Activated naive CD4-positive, alpha-beta T cell treated with anti-CD3 and anti-CD28 coated beads, Interleukin-2, amount 10 ng/mL, durations not matched to agents 7 days and 5 days (primary cell): ENCODE data around the gene EDA.
"Not testable (repeated sequence)": the region's sequence is repeated elsewhere in the genome, so short reads cannot be mapped to it uniquely, and the experiment has no call there.

ENCODE experiments used
- CTCF ChIA-PET: fragments of 350-600 bp; sonication (Branson Sonifier 250); formaldehyde crosslinking; loops from one replicate; lab custom pipeline; 2021; ENCODE audit warnings: antibody characterized with exemption; lab: Charles Lee
- DNase-seq: peaks from one replicate; pipeline ENCODE4 v3.0.0-alpha.2; 2020
- H3K27ac Mint-ChIP-seq: one replicate; pipeline ENCODE4 v1.8.0; 2021; ENCODE audit warnings: mild to moderate bottlenecking, moderate library complexity, mixed read lengths
- H3K27me3 Mint-ChIP-seq: one replicate; pipeline ENCODE4 v1.8.0; 2021; ENCODE audit warnings: mild to moderate bottlenecking, mixed read lengths
- H3K36me3 Mint-ChIP-seq: one replicate; pipeline ENCODE4 v1.8.0; 2021; ENCODE audit warnings: mixed read lengths
- H3K4me1 Mint-ChIP-seq: one replicate; pipeline ENCODE4 v1.8.0; 2021; ENCODE audit warnings: mixed read lengths
- H3K4me3 Mint-ChIP-seq: one replicate; pipeline ENCODE4 v1.8.0; 2021; ENCODE audit warnings: mild to moderate bottlenecking, moderate library complexity, mixed read lengths
- H3K9me3 Mint-ChIP-seq: one replicate; pipeline ENCODE4 v1.8.0; 2021; ENCODE audit warnings: mixed read lengths

Gene EDA

GRCh38 chrX:69795702-69796101 lies 179.8 kb downstream of the EDA start:
- no peaks in the 10 kb centered on the region for H3K27me3 Mint-ChIP-seq

GRCh38 chrX:69807400-69807799 lies 191.5 kb downstream of the EDA start:
- H3K4me1 Mint-ChIP-seq, result peaks cover 34% of the 10 kb centered on the region
- no peaks in the 10 kb centered on the region for H3K36me3 Mint-ChIP-seq
- no peaks in the 10 kb centered on the region for H3K27me3 Mint-ChIP-seq
- no peak overlapping the region for H3K4me3 Mint-ChIP-seq
- DNase-seq, result no peak
- CTCF ChIA-PET, result no interaction called here
- no peak overlapping the region for H3K27ac Mint-ChIP-seq
- H3K9me3 Mint-ChIP-seq, result peaks cover 5% of the 10 kb centered on the region

More at GRCh38 chrX:69795702-69796101, 179.8 kb downstream of the EDA start:
- Mint-ChIP-seq H3K9me3 (peaks cover 7% of the 10 kb centered on the region), H3K4me1 (no peaks in the 10 kb centered on the region), H3K4me3 (no peak overlapping the region), H3K27ac (no peak overlapping the region), H3K36me3 (no peaks in the 10 kb centered on the region)
- CTCF ChIA-PET, result no interaction called here
- DNase-seq, result no peak

GRCh38 chrX:69808375-69808774 lies 192.5 kb downstream of the EDA start:
- Mint-ChIP-seq H3K27me3 (no peaks in the 10 kb centered on the region), H3K27ac (no peak overlapping the region), H3K4me3 (no peak overlapping the region), H3K9me3 (peaks cover 5% of the 10 kb centered on the region), H3K4me1 (peaks cover 34% of the 10 kb centered on the region), H3K36me3 (no peaks in the 10 kb centered on the region)
- no peak for DNase-seq
- CTCF ChIA-PET, result no interaction called here

- H3K27ac Mint-ChIP-seq, result no peak overlapping the region
- CTCF ChIA-PET, result no interaction called here
- H3K36me3 Mint-ChIP-seq, result no peaks in the 10 kb centered on the region
- H3K27me3 Mint-ChIP-seq, result no peaks in the 10 kb centered on the region
- no peak overlapping the region for H3K4me3 Mint-ChIP-seq
- H3K4me1 Mint-ChIP-seq, result peaks cover 14% of the 10 kb centered on the region
- H3K9me3 Mint-ChIP-seq, result peaks cover 11% of the 10 kb centered on the region
- DNase-seq, result no peak
These were observed 197.8 kb downstream of the EDA start for GRCh38 chrX:69813677-69814076.

GRCh38 chrX:69815063-69815462 lies 199.2 kb downstream of the EDA start:
- peaks cover 9% of the 10 kb centered on the region for H3K4me1 Mint-ChIP-seq
- peaks cover 11% of the 10 kb centered on the region for H3K9me3 Mint-ChIP-seq
- H3K27ac Mint-ChIP-seq, result no peak overlapping the region
- DNase-seq, result no peak
- no peak overlapping the region for H3K4me3 Mint-ChIP-seq
- CTCF ChIA-PET, result no interaction called here
- H3K36me3 Mint-ChIP-seq, result no peaks in the 10 kb centered on the region
- H3K27me3 Mint-ChIP-seq, result no peaks in the 10 kb centered on the region

- CTCF ChIA-PET, result no interaction called here
- Mint-ChIP-seq H3K27ac (no peak overlapping the region), H3K4me3 (no peak overlapping the region), H3K9me3 (peaks cover 11% of the 10 kb centered on the region), H3K27me3 (no peaks in the 10 kb centered on the region), H3K36me3 (no peaks in the 10 kb centered on the region), H3K4me1 (peaks cover 9% of the 10 kb centered on the region)
- no peak for DNase-seq
These were observed 199.6 kb downstream of the EDA start for GRCh38 chrX:69815519-69815918.

- Mint-ChIP-seq H3K36me3 (no peaks in the 10 kb centered on the region), H3K4me1 (no peaks in the 10 kb centered on the region), H3K9me3 (peaks cover 2% of the 10 kb centered on the region), H3K27me3 (no peaks in the 10 kb centered on the region), H3K4me3 (no peak overlapping the region), H3K27ac (no peak overlapping the region)
- no peak for DNase-seq
- CTCF ChIA-PET, result no interaction called here
These were observed 228.7 kb downstream of the EDA start for GRCh38 chrX:69844636-69845035.

GRCh38 chrX:69859999-69860398 lies 244.1 kb downstream of the EDA start:
- H3K4me1 Mint-ChIP-seq, H3K27ac Mint-ChIP-seq, DNase-seq, CTCF ChIA-PET, H3K27me3 Mint-ChIP-seq, H3K36me3 Mint-ChIP-seq, H3K4me3 Mint-ChIP-seq: not testable (repeated sequence)
- H3K9me3 Mint-ChIP-seq, result peaks cover 20% of the 10 kb centered on the region

GRCh38 chrX:69876221-69876620 lies 260.3 kb downstream of the EDA start:
- peaks cover 1% of the 10 kb centered on the region for H3K36me3 Mint-ChIP-seq
- no peaks in the 10 kb centered on the region for H3K27me3 Mint-ChIP-seq
- H3K27ac Mint-ChIP-seq, result no peak overlapping the region
- no peak for DNase-seq
- H3K9me3 Mint-ChIP-seq, result peaks cover 11% of the 10 kb centered on the region
- peaks cover 4% of the 10 kb centered on the region for H3K4me1 Mint-ChIP-seq
- H3K4me3 Mint-ChIP-seq, result no peak overlapping the region
- CTCF ChIA-PET, result no interaction called here

- Mint-ChIP-seq H3K9me3 (peaks cover 22% of the 10 kb centered on the region), H3K4me1 (peaks cover 4% of the 10 kb centered on the region), H3K27ac (no peak overlapping the region), H3K36me3 (peaks cover 3% of the 10 kb centered on the region), H3K27me3 (no peaks in the 10 kb centered on the region), H3K4me3 (no peak overlapping the region)
- CTCF ChIA-PET, result no interaction called here
- no peak for DNase-seq
These were observed 268.3 kb downstream of the EDA start for GRCh38 chrX:69884210-69884609.

- Mint-ChIP-seq H3K4me3 (no peak overlapping the region), H3K9me3 (no peaks in the 10 kb centered on the region), H3K27me3 (no peaks in the 10 kb centered on the region), H3K36me3 (no peaks in the 10 kb centered on the region), H3K4me1 (no peaks in the 10 kb centered on the region), H3K27ac (no peak overlapping the region)
- CTCF ChIA-PET, result no interaction called here
- DNase-seq, result no peak
These were observed 280.1 kb downstream of the EDA start for GRCh38 chrX:69896046-69896445.

GRCh38 chrX:69900491-69900890 lies 284.6 kb downstream of the EDA start:
- CTCF ChIA-PET, result no interaction called here
- DNase-seq, result no peak
- H3K9me3 Mint-ChIP-seq, result no peaks in the 10 kb centered on the region
- no peak overlapping the region for H3K4me3 Mint-ChIP-seq
- no peaks in the 10 kb centered on the region for H3K36me3 Mint-ChIP-seq
- H3K27ac Mint-ChIP-seq, result no peak overlapping the region
- H3K4me1 Mint-ChIP-seq, result no peaks in the 10 kb centered on the region
- H3K27me3 Mint-ChIP-seq, result no peaks in the 10 kb centered on the region

- no peak overlapping the region for H3K4me3 Mint-ChIP-seq
- no peak for DNase-seq
- CTCF ChIA-PET, result no interaction called here
- H3K4me1 Mint-ChIP-seq, result peaks cover 4% of the 10 kb centered on the region
- no peaks in the 10 kb centered on the region for H3K27me3 Mint-ChIP-seq
- H3K9me3 Mint-ChIP-seq, result no peaks in the 10 kb centered on the region
- H3K36me3 Mint-ChIP-seq, result no peaks in the 10 kb centered on the region
- H3K27ac Mint-ChIP-seq, result no peak overlapping the region
These were observed 290.5 kb downstream of the EDA start for GRCh38 chrX:69906447-69906846.

GRCh38 chrX:69914781-69915180 lies 298.9 kb downstream of the EDA start:
- Mint-ChIP-seq H3K9me3 (no peaks in the 10 kb centered on the region), H3K27ac (no peak overlapping the region), H3K4me1 (no peaks in the 10 kb centered on the region), H3K27me3 (no peaks in the 10 kb centered on the region), H3K36me3 (no peaks in the 10 kb centered on the region), H3K4me3 (no peak overlapping the region)
- CTCF ChIA-PET, result no interaction called here
- DNase-seq, result no peak

- Mint-ChIP-seq H3K36me3 (no peaks in the 10 kb centered on the region), H3K27me3 (no peaks in the 10 kb centered on the region), H3K27ac (no peak overlapping the region), H3K4me3 (no peak overlapping the region), H3K4me1 (no peaks in the 10 kb centered on the region), H3K9me3 (peaks cover 2% of the 10 kb centered on the region)
- DNase-seq, result no peak
- CTCF ChIA-PET, result no interaction called here
These were observed 303.8 kb downstream of the EDA start for GRCh38 chrX:69919749-69920148.

- no peaks in the 10 kb centered on the region for H3K4me1 Mint-ChIP-seq
- DNase-seq, result no peak
- H3K27ac Mint-ChIP-seq, result no peak overlapping the region
- H3K4me3 Mint-ChIP-seq, result no peak overlapping the region
- no peaks in the 10 kb centered on the region for H3K27me3 Mint-ChIP-seq
- CTCF ChIA-PET, result no interaction called here
- no peaks in the 10 kb centered on the region for H3K36me3 Mint-ChIP-seq
- no peaks in the 10 kb centered on the region for H3K9me3 Mint-ChIP-seq
These were observed 316.4 kb downstream of the EDA start for GRCh38 chrX:69932323-69932722.
